Measurements from ENCODE around the gene SDHA.
"Not testable (repeated sequence)": the region's sequence is repeated elsewhere in the genome, so short reads cannot be mapped to it uniquely, and the experiment has no call there.

DNA sequence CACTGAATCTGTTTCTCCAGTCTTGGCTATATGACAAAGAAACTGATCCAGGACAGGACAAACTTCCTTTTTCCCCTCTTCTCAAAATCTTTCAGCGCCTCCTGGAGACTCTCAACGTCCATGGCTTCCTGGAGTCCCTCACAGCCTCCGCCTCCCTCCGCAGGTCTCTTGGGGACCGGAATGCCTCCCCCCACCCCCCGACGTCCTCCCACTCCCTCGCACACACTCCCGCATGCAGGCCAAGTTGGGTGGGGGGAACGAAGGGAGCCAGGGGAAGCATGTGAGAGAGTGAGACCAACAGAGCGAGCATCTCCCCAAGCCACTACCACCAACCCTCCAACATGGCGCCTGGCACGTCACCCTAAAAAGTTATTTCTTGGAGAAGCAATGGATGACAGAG, 72.1 kb downstream of the SDHA start:
- TF ChIP-seq, protein P1, sequence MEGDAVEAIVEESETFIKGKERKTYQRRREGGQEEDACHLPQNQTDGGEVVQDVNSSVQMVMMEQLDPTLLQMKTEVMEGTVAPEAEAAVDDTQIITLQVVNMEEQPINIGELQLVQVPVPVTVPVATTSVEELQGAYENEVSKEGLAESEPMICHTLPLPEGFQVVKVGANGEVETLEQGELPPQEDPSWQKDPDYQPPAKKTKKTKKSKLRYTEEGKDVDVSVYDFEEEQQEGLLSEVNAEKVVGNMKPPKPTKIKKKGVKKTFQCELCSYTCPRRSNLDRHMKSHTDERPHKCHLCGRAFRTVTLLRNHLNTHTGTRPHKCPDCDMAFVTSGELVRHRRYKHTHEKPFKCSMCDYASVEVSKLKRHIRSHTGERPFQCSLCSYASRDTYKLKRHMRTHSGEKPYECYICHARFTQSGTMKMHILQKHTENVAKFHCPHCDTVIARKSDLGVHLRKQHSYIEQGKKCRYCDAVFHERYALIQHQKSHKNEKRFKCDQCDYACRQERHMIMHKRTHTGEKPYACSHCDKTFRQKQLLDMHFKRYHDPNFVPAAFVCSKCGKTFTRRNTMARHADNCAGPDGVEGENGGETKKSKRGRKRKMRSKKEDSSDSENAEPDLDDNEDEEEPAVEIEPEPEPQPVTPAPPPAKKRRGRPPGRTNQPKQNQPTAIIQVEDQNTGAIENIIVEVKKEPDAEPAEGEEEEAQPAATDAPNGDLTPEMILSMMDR (IDR thresholded peaks at IDR 0.05; ENCODE audit: control extremely low read depth in 1 of 3, insufficient read depth in 1 of 3, low read depth in 1 of 3, low read length in 3 of 3), result not testable (repeated sequence)
- not testable (repeated sequence) for TF ChIP-seq POLR2A (IDR thresholded peaks at IDR 0.05; ENCODE audit: control extremely low read depth in 1 of 2, low read depth in 2 of 2, low read length in 2 of 2); POLR2AphosphoS5 (IDR thresholded peaks at IDR 0.05; ENCODE audit: low read depth, low read length); RFX5 (IDR thresholded peaks at IDR 0.05; ENCODE audit: borderline replicate concordance, low read depth, low read length); SIN3A (conservative IDR thresholded peaks at IDR 0.05 in 1 of 2, IDR thresholded peaks at IDR 0.05 in 1 of 2; ENCODE audit: low read depth in 1 of 2, low read length in 2 of 2); RAD21 (IDR thresholded peaks at IDR 0.05 in 1 of 2, conservative IDR thresholded peaks at IDR 0.05 in 1 of 2; ENCODE audit: low read depth in 2 of 2, low read length in 2 of 2); YY1 (IDR thresholded peaks at IDR 0.05; ENCODE audit: low read depth, low read length); EZH2 (IDR thresholded peaks at IDR 0.05; ENCODE audit: low read depth, low read length, severe bottlenecking); TEAD4 (IDR thresholded peaks at IDR 0.05; ENCODE audit: low read depth, low read length); JUND (IDR thresholded peaks at IDR 0.05; ENCODE audit: low read length); TCF12 (IDR thresholded peaks at IDR 0.05; ENCODE audit: low read depth, low read length)
- TF ChIP-seq, protein P2, sequence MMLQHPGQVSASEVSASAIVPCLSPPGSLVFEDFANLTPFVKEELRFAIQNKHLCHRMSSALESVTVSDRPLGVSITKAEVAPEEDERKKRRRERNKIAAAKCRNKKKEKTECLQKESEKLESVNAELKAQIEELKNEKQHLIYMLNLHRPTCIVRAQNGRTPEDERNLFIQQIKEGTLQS (IDR thresholded peaks at IDR 0.05; ENCODE audit: insufficient read depth, low read depth, low read length), result not testable (repeated sequence)
